SU-DHL-6 (cell line): ENCODE results near the gene UFC1.

Experiments used
- EZH2phosphoT487 ChIP-seq: fragments of 200-600 bp; sonication (generic), shearing (Covaris generic); conservative IDR thresholded peaks from 2 replicates; pipeline ENCODE4 v1.6.1; 2018; ENCODE audit warnings: mild to moderate bottlenecking, antibody characterized with exemption, low read length, moderate library complexity, mixed read lengths
- TF ChIP-seq, protein P1 (sequence below): fragments of 200-600 bp; sonication (generic); IDR thresholded peaks from one replicate; pipeline ENCODE4 v1.5.1; 2017; ENCODE audit warnings: antibody characterized with exemption, mild to moderate bottlenecking, low read length, moderate library complexity; ENCODE audit not compliant: insufficient read depth, poor library complexity, severe bottlenecking

DNA sequence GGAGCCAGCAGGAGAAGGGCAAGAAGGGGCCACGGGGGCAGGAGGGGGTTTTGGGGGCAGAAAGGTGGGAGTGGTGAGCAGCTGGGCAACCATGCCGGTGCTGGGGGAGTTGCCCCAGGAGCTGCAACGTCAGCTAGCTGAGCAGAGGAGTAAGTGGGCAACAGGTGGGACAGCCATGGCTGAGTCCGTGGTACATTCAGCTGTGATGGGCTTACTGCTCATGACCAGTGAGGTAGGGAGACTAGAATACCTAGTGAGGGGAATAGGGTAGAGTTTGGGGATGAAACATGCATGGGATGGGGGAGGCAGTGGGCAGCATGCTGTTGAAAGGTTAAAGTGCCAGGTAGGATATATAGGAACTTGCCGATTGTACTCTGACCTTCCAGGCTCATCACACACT lies 7.9 kb downstream of the UFC1 start:
- TF ChIP-seq, protein P1, sequence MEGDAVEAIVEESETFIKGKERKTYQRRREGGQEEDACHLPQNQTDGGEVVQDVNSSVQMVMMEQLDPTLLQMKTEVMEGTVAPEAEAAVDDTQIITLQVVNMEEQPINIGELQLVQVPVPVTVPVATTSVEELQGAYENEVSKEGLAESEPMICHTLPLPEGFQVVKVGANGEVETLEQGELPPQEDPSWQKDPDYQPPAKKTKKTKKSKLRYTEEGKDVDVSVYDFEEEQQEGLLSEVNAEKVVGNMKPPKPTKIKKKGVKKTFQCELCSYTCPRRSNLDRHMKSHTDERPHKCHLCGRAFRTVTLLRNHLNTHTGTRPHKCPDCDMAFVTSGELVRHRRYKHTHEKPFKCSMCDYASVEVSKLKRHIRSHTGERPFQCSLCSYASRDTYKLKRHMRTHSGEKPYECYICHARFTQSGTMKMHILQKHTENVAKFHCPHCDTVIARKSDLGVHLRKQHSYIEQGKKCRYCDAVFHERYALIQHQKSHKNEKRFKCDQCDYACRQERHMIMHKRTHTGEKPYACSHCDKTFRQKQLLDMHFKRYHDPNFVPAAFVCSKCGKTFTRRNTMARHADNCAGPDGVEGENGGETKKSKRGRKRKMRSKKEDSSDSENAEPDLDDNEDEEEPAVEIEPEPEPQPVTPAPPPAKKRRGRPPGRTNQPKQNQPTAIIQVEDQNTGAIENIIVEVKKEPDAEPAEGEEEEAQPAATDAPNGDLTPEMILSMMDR = no peak
- no peak for TF ChIP-seq EZH2phosphoT487
